K562 (cell line): ENCODE measurements around the gene LCA5. TPM values are rescaled to one million over a fixed set of nuclear protein-coding genes. Genes with fewer than 3 reads are reported as not detected.

Experiments
- ATAC-seq: fragments of 200-7000 bp; cut with Tn5 transposase; 3 replicates; pipeline ENCODE4 v1.9.1; 2020; ENCODE audit warnings: moderate library complexity
- BruUV-seq: library from RNA; stranded (reverse); fragments of 400-500 nt; replicated peaks from 2 replicates; lab custom pipeline; 2021; lab: Mats Ljungman, UMichigan
- CTCF ChIA-PET: fragments of 300-600 bp; formaldehyde crosslinking; extraction: SDS; loops from one replicate; lab custom pipeline; 2021; ENCODE audit warnings: low intra/inter-chr PET ratio; lab: Yijun Ruan, JAX
- POLR2A ChIA-PET: fragments of 300-600, 350-650 bp; sonication (Branson Sonifier 250); formaldehyde crosslinking; extraction: SDS; loops from one replicate; lab custom pipeline; 2021; ENCODE audit warnings: antibody characterized with exemption, inconsistent platforms; lab: Yijun Ruan, JAX
- DNase-seq, 4 experiments: peaks; one replicate each; pipeline versions ENCODE4 v3.0.0 to v3.0.0-alpha.2; 2011 to 2018; ENCODE audit warnings: low spot score in 3 of 4, mixed read lengths in 3 of 4; ENCODE audit errors: extremely low read depth in 1 of 4
- FAIRE-seq: peaks from 2 replicates; lab custom pipeline; 2011; peaks lifted over from hg19 to GRCh38; lab: Jason Lieb, UNC
- H2AFZ ChIP-seq: 2 replicates; pipeline ENCODE4 v1.6.0; 2011; ENCODE audit warnings: low read depth, low read length, control low read depth, inconsistent platforms
- H3K27ac ChIP-seq: fragments of 200-600 bp; 3 replicates; pipeline ENCODE4 v1.8.0; 2011; ENCODE audit warnings: low read depth, mild to moderate bottlenecking, control low read depth, inconsistent platforms, low read length, moderate library complexity, mixed read lengths; ENCODE audit errors: extremely low read depth
- H3K27me3 ChIP-seq, 2 experiments: fragments of 300-600 bp in 1 of 2; 2 replicates in 1 of 2; 3 replicates in 1 of 2; pipeline versions ENCODE4 v1.6.0 to v1.8.0; 2011; ENCODE audit warnings: inconsistent platforms in 2 of 2, low read length in 2 of 2, mild to moderate bottlenecking in 1 of 2, mixed read lengths in 1 of 2, moderate library complexity in 1 of 2; ENCODE audit not compliant: control insufficient read depth in 2 of 2, insufficient read depth in 2 of 2
- H3K36me3 ChIP-seq: fragments of 300-600 bp; 3 replicates; pipeline ENCODE4 v1.8.0; 2011; ENCODE audit warnings: mild to moderate bottlenecking, low read length, inconsistent platforms; ENCODE audit not compliant: control insufficient read depth, insufficient read depth
- H3K4me1 ChIP-seq, 2 experiments: fragments of 200-600 bp in 1 of 2; replicated peaks in 1 of 2; 2 replicates in 1 of 2; 3 replicates in 1 of 2; pipeline versions ENCODE4 v1.5.1 to v1.8.0; 2011; ENCODE audit warnings: inconsistent platforms in 2 of 2, low read length in 2 of 2, mild to moderate bottlenecking in 1 of 2, mixed read lengths in 1 of 2, moderate library complexity in 1 of 2; ENCODE audit not compliant: control insufficient read depth in 2 of 2, insufficient read depth in 2 of 2
- H3K4me2 ChIP-seq: 2 replicates; pipeline ENCODE4 v1.6.1; 2011; ENCODE audit warnings: low read length, control low read depth, inconsistent platforms, mixed read lengths; ENCODE audit not compliant: insufficient read depth
- H3K4me3 ChIP-seq: fragments of 200-600 bp; sonication (generic), shearing (Covaris generic); 2 replicates; pipeline ENCODE4 v1.5.1; 2016; ENCODE audit warnings: control low read depth, inconsistent platforms
- H3K79me2 ChIP-seq: fragments of 200-600 bp; 3 replicates; pipeline ENCODE4 v1.8.0; 2011; ENCODE audit warnings: low read length, inconsistent platforms; ENCODE audit not compliant: control insufficient read depth, insufficient read depth
- H3K9ac ChIP-seq, 2 experiments: 2 replicates each; pipeline versions ENCODE4 v1.6.0 to v1.6.1; 2011; ENCODE audit warnings: low read depth in 2 of 2, low read length in 2 of 2, control low read depth in 1 of 2, inconsistent platforms in 1 of 2, mild to moderate bottlenecking in 1 of 2, mixed read lengths in 1 of 2; ENCODE audit not compliant: insufficient read depth in 1 of 2
- H3K9me1 ChIP-seq: one replicate; pipeline ENCODE4 v1.6.0; 2011; ENCODE audit warnings: inconsistent platforms, mild to moderate bottlenecking, low read length, moderate library complexity; ENCODE audit not compliant: control insufficient read depth, insufficient read depth
- H3K9me3 ChIP-seq: replicated peaks from 2 replicates; pipeline ENCODE4 v1.5.1; 2011; ENCODE audit warnings: low read depth, low read length, inconsistent platforms; ENCODE audit not compliant: control insufficient read depth, insufficient read depth
- H4K20me1 ChIP-seq: replicated peaks from 2 replicates; pipeline ENCODE4 v1.6.1; 2011; ENCODE audit warnings: low read length, inconsistent platforms, mixed read lengths; ENCODE audit not compliant: control insufficient read depth, insufficient read depth
- GATA2 ChIP-seq: sonication (generic); formaldehyde crosslinking; IDR thresholded peaks from 2 replicates; pipeline ENCODE4 v1.4.0; 2020; ENCODE audit warnings: mild to moderate bottlenecking, missing genetic modification reagents
- HINFP ChIP-seq: fragments of 450-650 bp; conservative IDR thresholded peaks from 2 replicates; pipeline ENCODE4 v1.6.1; 2016; ENCODE audit warnings: missing genetic modification characterization, low read depth, mild to moderate bottlenecking, control low read depth, missing compliant biosample characterization
- JUND ChIP-seq, 2 experiments: IDR thresholded peaks; 2 replicates in 1 of 2; 3 replicates in 1 of 2; pipeline ENCODE4 v1.6.1; 2011; ENCODE audit warnings: borderline replicate concordance in 2 of 2, low read depth in 2 of 2, low read length in 2 of 2, improper control_type of control experiment in 1 of 2, missing biosample characterization in 1 of 2, missing genetic modification characterization in 1 of 2, missing genetic modification reagents in 1 of 2
- RB1 ChIP-seq: fragments of 450-650 bp; IDR thresholded peaks from 2 replicates; pipeline ENCODE4 v1.6.1; 2017; ENCODE audit warnings: low read depth, mild to moderate bottlenecking
- ZNF121 ChIP-seq: sonication (generic); formaldehyde crosslinking; conservative IDR thresholded peaks from 2 replicates; pipeline ENCODE4 v1.8.0; 2022; ENCODE audit warnings: missing genetic modification reagents
- WGBS: fragments of 100-300 bp; shearing (Covaris generic); methylation state at CpG from one replicate; pipeline ENCODE4 v1.1.6; 2016; ENCODE audit warnings: low coverage, mixed read lengths; ENCODE audit not compliant: insufficient coverage; ENCODE audit errors: missing lambda C conversion rate; 5-methylcytosine and 5-hydroxymethylcytosine counted together
- in situ Hi-C: fragments of 300-500 bp; cut with MboI; formaldehyde crosslinking; loops from 4 replicates; pipeline ENCODE4 v1.15.0; 2018; ENCODE audit warnings: inconsistent platforms, mixed read lengths
- intact Hi-C: fragments of 100-400 bp; cut with micrococcal nuclease; formaldehyde crosslinking; loops from 2 replicates; pipeline ENCODE4 v1.14.2; 2022
- polyA plus RNA-seq, 8 experiments: library from polyadenylated mRNA; depleted of rRNA in 4 of 8; stranded (reverse) in 5 of 8; unstranded in 3 of 8; fragments of >200 nt; fragmentation: Nextera tagmentation in 2 of 8; fragmentation: Illumina TruSeq in 1 of 8; extraction: Ambion mirVana in 2 of 8; extraction: Trizol in 1 of 8; gene quantifications; 2 replicates each; pipeline versions ENCODE4 v1.2.1 to v1.2.3, GENCODE V29; 2011 to 2014; ENCODE audit warnings: inconsistent platforms in 1 of 8, missing spikeins in 1 of 8
- total RNA-seq, 7 experiments: library from RNA; depleted of rRNA in 6 of 7; stranded (reverse); fragments of >200 nt in 6 of 7; fragmentation: Illumina TruSeq in 2 of 7; extraction: Trizol in 2 of 7; gene quantifications; 2 replicates each; pipeline versions ENCODE4 v1.2.1 to v1.2.3, GENCODE V29; 2011 to 2021; ENCODE audit warnings: low replicate concordance in 1 of 7

Gene LCA5
- total and polyA plus RNA-seq, 9 of the 15 experiments (the other 6 are each of a cell fraction or from before 2014, with no cell fraction given) = 1.0 to 3.4 (median 1.8) TPM

- Histone ChIP-seq H3K9me1 (no peaks in the 10 kb centered on the region), H3K4me2 (no peak overlapping the region), H3K4me1 (no peaks in the 10 kb centered on the region), H3K27me3 (no peaks in the 10 kb centered on the region), H3K9me3 (no peaks in the 10 kb centered on the region), H2AFZ (no peak overlapping the region; the same call in 1 of the 2 replicates), H3K27ac (no peak overlapping the region), H3K4me3 (no peak overlapping the region), H3K79me2 (no peaks in the 10 kb centered on the region), H4K20me1 (no peaks in the 10 kb centered on the region), H3K36me3 (no peaks in the 10 kb centered on the region), H3K9ac (no peak overlapping the region)
- WGBS = 86% methylated on average over 1 of the region's 1 CpG
- ATAC-seq (peak; percentile 64), FAIRE-seq (no peak), DNase-seq (peak in 1 of 4 experiments; percentile 22)
- CTCF ChIA-PET = no interaction called here
- POLR2A ChIA-PET = interaction anchor here (0.7 kb wide), 1 partner anchor 410 kb away, joined by 3 read pairs; no protein-coding TSS in a partner anchor
- intact Hi-C loops = no loop called here
- TF ChIP-seq ZNF121 (CRISPR knock-in tag) (no peak), GATA2 (CRISPR knock-in tag) (no peak), JUND (IDR thresholded peaks at IDR 0.05; ENCODE audit: borderline replicate concordance, low read depth, low read length) (0 out of 2 replicates have a peak, but pooled peaks have one; percentile 9), JUND (tag; IDR thresholded peaks at IDR 0.05; ENCODE audit: borderline replicate concordance, low read depth, low read length) (no peak)
- in situ Hi-C loops = no loop called here
- BruUV-seq = no TSS peak
These were observed 37.5 kb upstream of the LCA5 start for GRCh38 chr6:79574630-79575225.

GRCh38 chr6:79574174-79574573 lies 36.9 kb upstream of the LCA5 start:
- no peaks in the 10 kb centered on the region for H3K9me1 ChIP-seq
- no peak overlapping the region for H3K9ac ChIP-seq
- no peak overlapping the region for H3K27ac ChIP-seq
- H3K4me2 ChIP-seq = no peak overlapping the region
- BruUV-seq = no TSS peak
- H3K36me3 ChIP-seq = no peaks in the 10 kb centered on the region
- H4K20me1 ChIP-seq = no peaks in the 10 kb centered on the region
- no peaks in the 10 kb centered on the region for H3K27me3 ChIP-seq
- H3K9me3 ChIP-seq = no peaks in the 10 kb centered on the region
- H2AFZ ChIP-seq = no peak overlapping the region
- CTCF ChIA-PET = no interaction called here
- WGBS = 78% methylated on average over 1 of the region's 1 CpG
- in situ Hi-C loops (no loop called here), intact Hi-C loops (no loop called here)
- no peak overlapping the region for H3K4me3 ChIP-seq
- H3K4me1 ChIP-seq = no peaks in the 10 kb centered on the region
- ATAC-seq (no peak), FAIRE-seq (no peak), DNase-seq (no peak)
- TF ChIP-seq RB1 = no peak
- TF ChIP-seq HINFP (tag) = no peak
- POLR2A ChIA-PET = no interaction called here
- no peaks in the 10 kb centered on the region for H3K79me2 ChIP-seq
